Bone marrow (tissue), 2 donors: ENCODE data around the gene ISG15.

Experiments
- DNase-seq, 2 donors: peaks; one replicate each; lab custom pipeline; 2025; lab: John Stamatoyannopoulos, UW

The ISG15 gene

DNA sequence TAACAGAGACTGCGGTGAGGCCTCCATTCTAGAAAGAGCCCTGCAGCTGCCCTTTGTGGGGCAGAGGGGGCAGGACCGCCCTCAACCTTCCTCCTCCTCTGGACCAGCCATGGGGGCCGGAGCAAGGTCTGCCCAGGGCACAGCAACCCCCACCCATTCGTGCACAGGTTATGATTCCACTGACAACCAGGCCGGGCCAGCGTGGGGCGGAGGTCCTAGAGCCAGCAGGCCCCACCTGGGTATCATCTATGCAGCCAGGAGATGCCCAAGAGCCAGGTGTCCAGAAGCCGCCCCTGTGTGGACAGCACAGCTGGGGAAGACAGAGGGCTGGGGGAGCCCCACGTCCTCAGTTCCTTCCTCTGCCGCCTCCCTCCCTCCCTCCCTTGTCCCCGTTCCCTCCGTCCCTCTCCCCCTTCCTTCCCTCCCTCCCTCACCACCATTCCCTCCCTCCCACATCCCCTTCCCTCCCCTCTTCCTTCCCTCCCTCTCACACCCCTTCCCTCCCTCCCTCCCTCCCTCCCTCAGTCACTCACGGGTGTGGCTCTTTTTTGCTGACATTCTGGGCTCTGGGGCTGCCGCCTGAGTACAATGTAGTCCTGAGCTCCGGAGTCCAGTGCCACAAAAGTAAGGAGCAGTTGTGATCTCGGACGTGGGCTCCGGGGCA, 48.5 kb downstream of the ISG15 start:
- no peak for DNase-seq

DNA sequence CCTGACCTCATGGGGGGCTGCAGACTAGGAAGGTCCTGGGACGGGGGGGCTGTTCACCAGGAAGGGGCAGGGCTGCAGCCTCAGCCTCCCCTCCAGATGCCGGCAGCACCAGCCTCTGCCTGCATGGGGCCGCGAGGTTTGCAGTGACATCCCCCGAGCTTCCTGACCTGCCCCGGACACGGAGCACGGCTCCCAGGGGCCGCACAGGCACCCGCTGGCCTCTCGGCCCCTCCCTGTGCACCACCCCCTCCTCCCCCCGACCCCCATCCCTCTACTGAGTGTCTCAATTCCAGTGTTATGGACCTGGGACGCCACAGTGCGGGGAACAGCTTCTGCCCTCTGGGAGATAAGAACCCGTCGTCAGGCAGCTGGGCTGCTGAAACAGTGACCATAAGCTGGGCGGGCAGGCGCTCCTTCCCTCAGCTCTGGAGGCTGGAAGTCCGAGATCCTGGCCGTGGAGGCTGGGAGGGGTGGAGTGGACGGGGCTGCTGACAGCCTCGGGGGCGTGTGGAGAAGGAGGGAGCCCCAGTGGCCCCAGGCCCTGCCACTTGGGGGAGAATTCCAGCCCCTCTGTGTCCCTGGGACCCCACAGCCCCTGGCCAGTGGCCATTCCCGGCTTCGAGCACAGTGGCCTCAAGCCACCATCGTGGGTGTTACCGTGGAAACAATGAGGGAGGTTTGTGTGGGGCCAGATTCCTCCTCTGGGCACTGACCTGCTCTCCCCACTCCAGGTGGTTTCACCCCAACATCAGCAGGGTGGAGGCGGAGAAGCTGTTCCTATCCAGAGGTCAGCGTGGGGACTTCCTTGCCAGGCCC, 49.3 kb downstream of the ISG15 start:
- DNase-seq, result peak in 1 of 2 donors; percentile 19

DNA sequence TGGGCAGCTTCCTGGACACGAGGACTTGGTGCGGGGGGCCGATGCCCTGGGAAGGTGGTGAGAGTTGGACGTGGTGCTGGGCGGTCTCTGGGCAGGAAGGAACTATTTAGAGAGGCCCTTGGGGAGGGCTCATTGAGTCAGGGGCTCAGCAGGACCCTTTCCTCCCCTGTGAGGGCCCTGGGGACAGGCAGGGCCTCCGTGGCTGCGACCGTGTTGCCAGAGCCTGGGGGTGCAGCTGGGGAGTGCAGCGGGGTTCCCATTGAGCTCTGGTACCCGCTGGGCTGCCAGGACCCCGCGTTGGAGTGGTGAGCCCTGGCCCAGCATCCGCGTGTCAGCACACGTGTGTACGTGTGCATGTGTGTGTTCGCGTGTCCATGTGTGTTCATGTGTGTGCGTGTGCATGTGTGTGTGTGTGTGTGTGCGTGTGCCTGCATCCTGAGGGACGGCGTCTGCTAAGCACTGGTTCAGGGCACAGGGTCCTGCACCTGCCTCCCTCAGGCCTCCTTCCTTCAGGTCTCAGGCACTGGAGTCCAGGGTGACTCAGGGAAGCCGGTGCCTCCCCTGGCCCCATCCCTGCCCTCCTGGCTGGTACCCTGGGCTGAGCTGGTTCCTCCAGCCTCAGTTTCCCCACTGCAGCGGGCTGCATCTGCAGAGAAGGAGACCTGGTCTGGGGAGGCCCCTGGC, 50.1 kb downstream of the ISG15 start:
- DNase-seq, result no peak
